IMR-90 (cell line): ENCODE data around the gene DMRT3. TPM values are rescaled to one million over a fixed set of nuclear protein-coding genes. Genes with fewer than 3 reads are reported as not detected.

ENCODE experiments used
- ATAC-seq: fragments of 200-7000 bp; cut with Tn5 transposase; 2 replicates; pipeline ENCODE4 v1.9.1; 2020; ENCODE audit warnings: low read depth, mild to moderate bottlenecking, moderate library complexity
- BruUV-seq: library from RNA; stranded (reverse); fragments of 400-500 nt; replicated peaks from 2 replicates; lab custom pipeline; 2021; lab: Mats Ljungman, UMichigan
- CTCF ChIA-PET: fragments of 300-600 bp; formaldehyde crosslinking; extraction: SDS; loops from one replicate; lab custom pipeline; 2021; ENCODE audit warnings: antibody characterized with exemption; lab: Yijun Ruan, JAX
- POLR2A ChIA-PET: fragments of 300-600 bp; sonication (Branson Sonifier 250); formaldehyde crosslinking; loops from one replicate; lab custom pipeline; 2022; ENCODE audit warnings: antibody characterized with exemption; ENCODE audit not compliant: unreplicated experiment; lab: Charles Lee
- DNase-seq: peaks from one replicate; pipeline ENCODE4 v3.0.0; 2013
- H2AFZ ChIP-seq: replicated peaks from 2 replicates; pipeline ENCODE3; 2013; ENCODE audit warnings: low read length, mild to moderate bottlenecking; ENCODE audit not compliant: poor library complexity
- H2AK5ac ChIP-seq: 2 replicates; pipeline ENCODE4 v1.6.1; 2013; ENCODE audit warnings: low read depth, low read length, inconsistent platforms
- H2AK9ac ChIP-seq: replicated peaks from 2 replicates; pipeline ENCODE3; 2013; ENCODE audit warnings: mild to moderate bottlenecking, low read depth, low read length, moderate library complexity; ENCODE audit not compliant: poor library complexity
- H2BK120ac ChIP-seq: 2 replicates; pipeline ENCODE4 v1.6.1; 2013; ENCODE audit warnings: low read depth, low read length, inconsistent platforms
- H2BK15ac ChIP-seq: 3 replicates; pipeline ENCODE4 v1.6.1; 2013; ENCODE audit warnings: low read depth, low read length, inconsistent platforms
- H2BK20ac ChIP-seq: 2 replicates; pipeline ENCODE4 v1.6.1; 2013; ENCODE audit warnings: low read depth, mild to moderate bottlenecking, inconsistent platforms, low read length, moderate library complexity
- H2BK5ac ChIP-seq: 2 replicates; pipeline ENCODE4 v1.6.1; 2013; ENCODE audit warnings: mild to moderate bottlenecking, low read depth, low read length, inconsistent platforms; ENCODE audit not compliant: poor library complexity, severe bottlenecking
- H3K14ac ChIP-seq: replicated peaks from 2 replicates; pipeline ENCODE4 v1.6.1; 2013; ENCODE audit warnings: low read depth, low read length, inconsistent platforms
- H3K18ac ChIP-seq: 2 replicates; pipeline ENCODE4 v1.6.1; 2013; ENCODE audit warnings: low read depth, low read length, control low read depth
- H3K23ac ChIP-seq: 2 replicates; pipeline ENCODE4 v1.6.1; 2013; ENCODE audit warnings: low read depth, low read length, inconsistent platforms
- H3K27ac ChIP-seq: 2 replicates; pipeline ENCODE4 v1.5.1; 2013; ENCODE audit warnings: mild to moderate bottlenecking, control low read depth, low read length; ENCODE audit not compliant: insufficient read depth
- H3K27me3 ChIP-seq: 2 replicates; pipeline ENCODE4 v1.6.1; 2013; ENCODE audit warnings: low read length; ENCODE audit not compliant: control insufficient read depth, insufficient read depth
- H3K36me3 ChIP-seq: 2 replicates; pipeline ENCODE4 v1.6.1; 2013; ENCODE audit warnings: low read length, mixed read lengths; ENCODE audit not compliant: control insufficient read depth, insufficient read depth
- H3K4ac ChIP-seq: 2 replicates; pipeline ENCODE4 v1.6.1; 2013; ENCODE audit warnings: low read depth, low read length, inconsistent platforms
- H3K4me1 ChIP-seq: 2 replicates; pipeline ENCODE4 v1.6.1; 2013; ENCODE audit warnings: low read length, mixed read lengths; ENCODE audit not compliant: control insufficient read depth, insufficient read depth
- H3K4me2 ChIP-seq: 2 replicates; pipeline ENCODE4 v1.6.1; 2013; ENCODE audit warnings: low read depth, mild to moderate bottlenecking, control low read depth, low read length, moderate library complexity
- H3K4me3 ChIP-seq: 2 replicates; pipeline ENCODE4 v1.5.1; 2013; ENCODE audit warnings: low read depth, mild to moderate bottlenecking, control low read depth, low read length, moderate library complexity; ENCODE audit not compliant: insufficient read depth
- H3K56ac ChIP-seq: 2 replicates; pipeline ENCODE4 v1.6.1; 2013; ENCODE audit warnings: low read length, inconsistent platforms; ENCODE audit not compliant: insufficient read depth; ENCODE audit errors: extremely low read depth
- H3K79me1 ChIP-seq, 2 experiments: 2 replicates each; pipeline ENCODE4 v1.6.1; 2013; ENCODE audit warnings: low read length in 2 of 2, inconsistent platforms in 1 of 2, low read depth in 1 of 2
- H3K9ac ChIP-seq: 2 replicates; pipeline ENCODE4 v1.6.1; 2013; ENCODE audit warnings: low read depth, low read length, control low read depth
- H3K9me1 ChIP-seq: 2 replicates; pipeline ENCODE4 v1.6.1; 2013; ENCODE audit warnings: low read length, inconsistent platforms; ENCODE audit not compliant: insufficient read depth
- H3K9me3 ChIP-seq: 2 replicates; pipeline ENCODE4 v1.6.1; 2013; ENCODE audit warnings: low read length; ENCODE audit not compliant: control insufficient read depth, insufficient read depth
- H4K20me1 ChIP-seq: 2 replicates; pipeline ENCODE4 v1.6.1; 2013; ENCODE audit warnings: low read length, inconsistent platforms; ENCODE audit not compliant: insufficient read depth
- H4K5ac ChIP-seq: 2 replicates; pipeline ENCODE4 v1.6.1; 2013; ENCODE audit warnings: mild to moderate bottlenecking, low read depth, low read length, control low read depth
- H4K8ac ChIP-seq, 2 experiments: 2 replicates each; pipeline ENCODE4 v1.6.1; 2013; ENCODE audit warnings: low read depth in 2 of 2, low read length in 2 of 2, control low read depth in 1 of 2, inconsistent platforms in 1 of 2
- H4K91ac ChIP-seq: 2 replicates; pipeline ENCODE4 v1.6.1; 2013; ENCODE audit warnings: low read depth, low read length, inconsistent platforms; ENCODE audit not compliant: insufficient read depth
- BHLHE40 ChIP-seq: fragments of 150-350 bp; IDR thresholded peaks from 2 replicates; pipeline ENCODE4 v1.6.1; 2016; ENCODE audit warnings: mild to moderate bottlenecking, low read depth, low read length
- CEBPB ChIP-seq: IDR thresholded peaks from 2 replicates; pipeline ENCODE4 v1.6.1; 2012; ENCODE audit warnings: low read depth, low read length, improper control_type of control experiment
- CHD1 ChIP-seq: IDR thresholded peaks from 2 replicates; pipeline ENCODE4 v1.6.1; 2012; ENCODE audit warnings: low read depth, low read length, improper control_type of control experiment
- ELK1 ChIP-seq: fragments of 150-350 bp; IDR thresholded peaks from 2 replicates; pipeline ENCODE4 v1.6.1; 2016; ENCODE audit warnings: low read depth, mild to moderate bottlenecking, low read length, moderate library complexity, borderline replicate concordance
- FOS ChIP-seq: fragments of 150-350 bp; IDR thresholded peaks from 2 replicates; pipeline ENCODE4 v1.6.1; 2016; ENCODE audit warnings: low read depth, low read length
- MAFK ChIP-seq: IDR thresholded peaks from 2 replicates; pipeline ENCODE4 v1.6.1; 2012; ENCODE audit warnings: low read depth, low read length, improper control_type of control experiment
- MAZ ChIP-seq: IDR thresholded peaks from 2 replicates; pipeline ENCODE4 v1.6.1; 2012; ENCODE audit warnings: low read depth, mild to moderate bottlenecking, low read length, improper control_type of control experiment, moderate library complexity, borderline replicate concordance
- MXI1 ChIP-seq: IDR thresholded peaks from 2 replicates; pipeline ENCODE4 v1.6.1; 2012; ENCODE audit warnings: low read depth, mild to moderate bottlenecking, low read length, moderate library complexity, borderline replicate concordance
- NFE2L2 ChIP-seq: fragments of 150-350 bp; IDR thresholded peaks from 2 replicates; pipeline ENCODE4 v1.6.1; 2016; ENCODE audit warnings: low read depth, mild to moderate bottlenecking, low read length
- POLR2A ChIP-seq: IDR thresholded peaks from 2 replicates; pipeline ENCODE4 v1.6.1; 2012; ENCODE audit warnings: mild to moderate bottlenecking, low read depth, low read length
- RAD21 ChIP-seq: IDR thresholded peaks from 2 replicates; pipeline ENCODE4 v1.6.1; 2012; ENCODE audit warnings: low read length, improper control_type of control experiment
- RCOR1 ChIP-seq: IDR thresholded peaks from 2 replicates; pipeline ENCODE4 v1.6.1; 2012; ENCODE audit warnings: mild to moderate bottlenecking, low read length, improper control_type of control experiment; ENCODE audit not compliant: insufficient replicate concordance
- RFX5 ChIP-seq: IDR thresholded peaks from 2 replicates; pipeline ENCODE4 v1.8.0; 2012; ENCODE audit warnings: low read depth, mild to moderate bottlenecking, low read length, moderate library complexity
- SMC3 ChIP-seq: fragments of 150-350 bp; IDR thresholded peaks from 2 replicates; pipeline ENCODE4 v1.6.1; 2016; ENCODE audit warnings: low read depth, mild to moderate bottlenecking, antibody characterized with exemption, low read length, moderate library complexity
- WGBS, 2 experiments: methylation state at CpG; one replicate each; pipeline versions ENCODE4 v1.1.5 to v1.1.7; 2013; ENCODE audit warnings: missing lambda C conversion rate in 2 of 2; ENCODE audit not compliant: insufficient read length in 1 of 2; ENCODE audit errors: extremely low coverage in 2 of 2; 5-methylcytosine and 5-hydroxymethylcytosine counted together
- dilution Hi-C: fragments of 300-500 bp; cut with HindIII; formaldehyde crosslinking; loops from one replicate; pipeline ENCODE4 v1.14.3; 2018; ENCODE audit warnings: low sequenced_read_pairs; ENCODE audit not compliant: unreplicated experiment
- in situ Hi-C: fragments of 300-500 bp; cut with MboI; formaldehyde crosslinking; loops from 3 replicates; pipeline ENCODE4 v1.14.3; 2019; ENCODE audit warnings: low sequenced_read_pairs, inconsistent platforms, mixed read lengths
- intact Hi-C: fragments of 100-400 bp; cut with micrococcal nuclease; formaldehyde crosslinking; loops from 2 replicates; pipeline ENCODE4 v1.10.0; 2022
- polyA plus RNA-seq, 3 experiments: library from polyadenylated mRNA; depleted of rRNA; stranded (reverse); fragments of >200 nt; gene quantifications; 2 replicates each; pipeline ENCODE4 v1.2.3, GENCODE V29; 2012; ENCODE audit warnings: low replicate concordance in 1 of 3
- total RNA-seq: library from RNA; depleted of rRNA; stranded (reverse); fragments of >200 nt; gene quantifications from 2 replicates; pipeline ENCODE4 v1.2.3, GENCODE V29; 2012
- TF ChIP-seq, protein P1 (sequence below): conservative IDR thresholded peaks from 2 replicates; pipeline ENCODE4 v1.5.1; 2012; ENCODE audit warnings: mild to moderate bottlenecking, low read depth, low read length, improper control_type of control experiment
- TF ChIP-seq, protein P2 (sequence below): fragments of 150-350 bp; IDR thresholded peaks from 2 replicates; pipeline ENCODE4 v1.6.1; 2017; ENCODE audit warnings: mild to moderate bottlenecking, antibody characterized with exemption, low read length, low read depth

DMRT3 gene
- total and polyA plus RNA-seq, 2 of the 4 experiments (the other 2 are of a cell fraction), result not detected

DNA sequence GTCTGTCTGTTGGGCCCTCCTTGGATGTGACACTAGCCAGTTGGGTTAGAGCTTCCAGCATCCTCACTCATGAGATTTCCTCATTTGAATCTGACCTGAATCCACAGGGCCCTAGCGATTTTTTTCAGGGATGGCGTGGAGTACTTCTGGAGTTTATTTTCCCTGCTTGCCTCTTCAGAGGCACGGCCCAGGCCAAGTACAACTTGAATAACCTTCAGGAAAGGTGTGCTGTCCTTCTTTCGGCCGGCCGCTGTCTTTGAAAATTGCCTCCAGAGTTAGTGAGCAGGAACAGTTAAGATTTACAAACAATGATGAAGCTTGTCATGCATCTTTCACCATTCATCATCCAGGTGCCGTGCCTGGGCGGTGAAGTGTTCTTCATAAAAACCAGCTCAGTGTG lies 49.5 kb upstream of the DMRT3 start:
- ATAC-seq (no peak), DNase-seq (no peak)
- Histone ChIP-seq H2AFZ (no peak overlapping the region), H4K5ac (no peak overlapping the region), H3K27ac (no peak overlapping the region), H3K18ac (no peak overlapping the region), H3K79me1 (no peaks in the 10 kb centered on the region), H3K9me1 (no peaks in the 10 kb centered on the region), H2AK9ac (no peak overlapping the region), H4K91ac (no peak overlapping the region), H4K20me1 (no peaks in the 10 kb centered on the region), H3K4ac (no peak overlapping the region), H2BK20ac (no peak overlapping the region), H3K23ac (no peak overlapping the region), H3K27me3 (peaks cover 2% of the 10 kb centered on the region; the same call in 1 of the 2 replicates), H4K8ac (no peak overlapping the region), H3K4me1 (no peaks in the 10 kb centered on the region), H3K36me3 (no peaks in the 10 kb centered on the region), H2AK5ac (no peak overlapping the region), H2BK120ac (no peak overlapping the region), H3K14ac (no peak overlapping the region), H2BK5ac (no peak overlapping the region), H3K9me3 (no peaks in the 10 kb centered on the region), H3K9ac (no peak overlapping the region), H2BK15ac (no peak overlapping the region), H3K4me2 (no peak overlapping the region), H3K56ac (no peak overlapping the region), H3K4me3 (no peak overlapping the region)
- dilution Hi-C loops, result no loop called here
- WGBS, 2 experiments, result 60% methylated on average over 3 of the region's 8 CpGs; no CpG with 5 or more reads in 1 of the 2 experiments
- in situ Hi-C loops, result no loop called here
- CTCF ChIA-PET, result interaction anchor here (0.9 to 1.8 kb wide), 4 partner anchors 9 to 82 kb away, joined by 3 to 7 read pairs (median 4); no protein-coding TSS in a partner anchor
- intact Hi-C loops, result no loop called here
- no TSS peak for BruUV-seq
- POLR2A ChIA-PET, result no interaction called here
- TF ChIP-seq CEBPB (no peak), FOS (no peak), MAZ (no peak), BHLHE40 (no peak), RFX5 (no peak), RCOR1 (no peak), ELK1 (no peak), CHD1 (no peak), NFE2L2 (no peak), SMC3 (no peak), MXI1 (no peak), MAFK (no peak), RAD21 (no peak), POLR2A (no peak)
- TF ChIP-seq, protein P1, sequence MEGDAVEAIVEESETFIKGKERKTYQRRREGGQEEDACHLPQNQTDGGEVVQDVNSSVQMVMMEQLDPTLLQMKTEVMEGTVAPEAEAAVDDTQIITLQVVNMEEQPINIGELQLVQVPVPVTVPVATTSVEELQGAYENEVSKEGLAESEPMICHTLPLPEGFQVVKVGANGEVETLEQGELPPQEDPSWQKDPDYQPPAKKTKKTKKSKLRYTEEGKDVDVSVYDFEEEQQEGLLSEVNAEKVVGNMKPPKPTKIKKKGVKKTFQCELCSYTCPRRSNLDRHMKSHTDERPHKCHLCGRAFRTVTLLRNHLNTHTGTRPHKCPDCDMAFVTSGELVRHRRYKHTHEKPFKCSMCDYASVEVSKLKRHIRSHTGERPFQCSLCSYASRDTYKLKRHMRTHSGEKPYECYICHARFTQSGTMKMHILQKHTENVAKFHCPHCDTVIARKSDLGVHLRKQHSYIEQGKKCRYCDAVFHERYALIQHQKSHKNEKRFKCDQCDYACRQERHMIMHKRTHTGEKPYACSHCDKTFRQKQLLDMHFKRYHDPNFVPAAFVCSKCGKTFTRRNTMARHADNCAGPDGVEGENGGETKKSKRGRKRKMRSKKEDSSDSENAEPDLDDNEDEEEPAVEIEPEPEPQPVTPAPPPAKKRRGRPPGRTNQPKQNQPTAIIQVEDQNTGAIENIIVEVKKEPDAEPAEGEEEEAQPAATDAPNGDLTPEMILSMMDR, result no peak
- TF ChIP-seq, protein P2, sequence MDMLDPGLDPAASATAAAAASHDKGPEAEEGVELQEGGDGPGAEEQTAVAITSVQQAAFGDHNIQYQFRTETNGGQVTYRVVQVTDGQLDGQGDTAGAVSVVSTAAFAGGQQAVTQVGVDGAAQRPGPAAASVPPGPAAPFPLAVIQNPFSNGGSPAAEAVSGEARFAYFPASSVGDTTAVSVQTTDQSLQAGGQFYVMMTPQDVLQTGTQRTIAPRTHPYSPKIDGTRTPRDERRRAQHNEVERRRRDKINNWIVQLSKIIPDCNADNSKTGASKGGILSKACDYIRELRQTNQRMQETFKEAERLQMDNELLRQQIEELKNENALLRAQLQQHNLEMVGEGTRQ, result no peak
